A549 treated with AZD9567 at 1 μM for 4 hours (cell line): Measurements from ENCODE around the gene TTI1. TPM values are rescaled to one million over a fixed set of nuclear protein-coding genes. Genes with fewer than 3 reads are reported as not detected.

ENCODE experiments used
- total RNA-seq: library from RNA; stranded (reverse); fragments of 200-300 nt; extraction: Qiagen RNA extraction; gene quantifications from 5 replicates; pipeline ENCODE4 v1.2.3, GENCODE V29; 2022; ENCODE audit not compliant: insufficient read depth

TTI1 gene
- 20.3 to 24.9 TPM (median 21.5 TPM) in 5 replicates for total RNA-seq

GRCh38 chr20:38033330-38034107 is at the start of gene TTI1, which contains the start of gene RPRD1B:
TTI1 (minus strand) TSS chr20:38033456; CDS start chr20:38013816, 19,640 bp downstream.
RPRD1B (plus strand) TSS chr20:38033746; CDS start chr20:38033948, 202 bp downstream.

Other genes with a start within 250 kb of the TTI1 start
- gene VSTM2L, start 130.3 kb downstream of the TTI1 start, total RNA-seq, result 10.6 to 22.6 TPM (median 20.1 TPM) in 5 replicates
- gene RPRD1B, start 290 bp upstream of the TTI1 start, total RNA-seq, result 25.4 to 29.9 TPM (median 28.5 TPM) in 5 replicates
- 339 to 486 TPM (median 450 TPM) in 5 replicates for gene TGM2, start 131.8 kb upstream of the TTI1 start, total RNA-seq
- 0.05 to 0.15 TPM (median 0.12 TPM) in 4 of 5 replicates, not detected in the other for gene KIAA1755, start 227.3 kb upstream of the TTI1 start, total RNA-seq